PFSK-1 (cell line): Measurements from ENCODE around the gene MIPOL1.

ENCODE experiments used
- FOXP2 ChIP-seq: optimal IDR thresholded peaks from 2 replicates; pipeline ENCODE3; 2011; ENCODE audit warnings: borderline replicate concordance, control low read depth, inconsistent platforms; ENCODE audit not compliant: insufficient read depth; ENCODE audit errors: extremely low read length, extremely low read depth
- POLR2AphosphoS5 ChIP-seq: IDR thresholded peaks from 2 replicates; pipeline ENCODE4 v1.6.1; 2012; ENCODE audit warnings: low read depth, mild to moderate bottlenecking, control low read depth, low read length, moderate library complexity
- REST ChIP-seq, 2 experiments: IDR thresholded peaks; 2 replicates each; pipeline versions ENCODE4 v1.6.1 to v1.8.0; 2011 to 2012; ENCODE audit warnings: low read depth in 2 of 2, low read length in 2 of 2, control low read depth in 1 of 2, inconsistent platforms in 1 of 2, mild to moderate bottlenecking in 1 of 2, moderate library complexity in 1 of 2; ENCODE audit not compliant: insufficient read depth in 1 of 2
- SIN3A ChIP-seq: IDR thresholded peaks from 2 replicates; pipeline ENCODE4 v1.6.1; 2012; ENCODE audit warnings: mild to moderate bottlenecking, low read length, moderate library complexity, borderline replicate concordance; ENCODE audit not compliant: insufficient read depth
- TAF1 ChIP-seq: IDR thresholded peaks from 2 replicates; pipeline ENCODE4 v1.6.1; 2012; ENCODE audit warnings: low read length, control low read depth, borderline replicate concordance; ENCODE audit not compliant: insufficient read depth

The MIPOL1 gene

GRCh38 chr14:37328673-37329072 lies 130.9 kb downstream of the MIPOL1 start:
- TF ChIP-seq SIN3A (no peak), TAF1 (no peak), FOXP2 (no peak), POLR2AphosphoS5 (no peak), REST (IDR thresholded peaks at IDR 0.05; ENCODE audit: insufficient read depth in 1 of 2, low read depth in 2 of 2, low read length in 2 of 2) (no peak)

GRCh38 chr14:37329189-37330001 lies 131.7 kb downstream of the MIPOL1 start:
- TF ChIP-seq REST (IDR thresholded peaks at IDR 0.05; ENCODE audit: insufficient read depth in 1 of 2, low read depth in 2 of 2, low read length in 2 of 2) (no peak), FOXP2 (no peak), POLR2AphosphoS5 (no peak)

- TF ChIP-seq TAF1 (no peak), FOXP2 (no peak), POLR2AphosphoS5 (no peak), REST (IDR thresholded peaks at IDR 0.05; ENCODE audit: insufficient read depth in 1 of 2, low read depth in 2 of 2, low read length in 2 of 2) (no peak), SIN3A (no peak)
Observed at GRCh38 chr14:37330910-37331309, 133.2 kb downstream of the MIPOL1 start.

- no peak for TF ChIP-seq REST (IDR thresholded peaks at IDR 0.05; ENCODE audit: insufficient read depth in 1 of 2, low read depth in 2 of 2, low read length in 2 of 2)
- no peak for TF ChIP-seq FOXP2
- TF ChIP-seq POLR2AphosphoS5 = no peak
- TF ChIP-seq SIN3A = no peak
- TF ChIP-seq TAF1 = no peak
Observed at GRCh38 chr14:37340353-37340752, 142.6 kb downstream of the MIPOL1 start.
